OCI-LY7 (cell line): ENCODE measurements around the gene COLEC12. TPM values are rescaled to one million over a fixed set of nuclear protein-coding genes. Genes with fewer than 3 reads are reported as not detected.

Experiments
- Bru-seq: library from RNA; stranded (reverse); fragments of 400-500 nt; gene quantifications from one replicate; lab custom pipeline; 2021; lab: Mats Ljungman, UMichigan
- BruChase-seq, 2 experiments: library from RNA; stranded (reverse); fragments of 400-500 nt; gene quantifications; one replicate each; lab custom pipeline; 2021; lab: Mats Ljungman, UMichigan
- BruUV-seq: library from RNA; stranded (reverse); fragments of 400-500 nt; replicated peaks from 2 replicates; lab custom pipeline; 2021; lab: Mats Ljungman, UMichigan
- CTCF ChIA-PET: fragments of 300-600 bp; sonication (Branson Sonifier 250); formaldehyde crosslinking; loops from one replicate; lab custom pipeline; 2022; ENCODE audit warnings: antibody characterized with exemption; ENCODE audit not compliant: unreplicated experiment; lab: Charles Lee
- POLR2A ChIA-PET: fragments of 300-600 bp; sonication (Branson Sonifier 250); formaldehyde crosslinking; loops from one replicate; lab custom pipeline; 2022; ENCODE audit warnings: antibody characterized with exemption; lab: Charles Lee
- DNase-seq: peaks from one replicate; pipeline ENCODE4 v3.0.0-alpha.2; 2015; ENCODE audit warnings: low spot score
- H2AFZ ChIP-seq: fragments of 200-600 bp; sonication (generic), shearing (Covaris generic); 2 replicates; pipeline ENCODE4 v1.6.1; 2014; ENCODE audit warnings: mild to moderate bottlenecking, antibody characterized with exemption, low read length, moderate library complexity
- H3K27ac ChIP-seq: fragments of 200-600 bp; sonication (generic); 2 replicates; pipeline ENCODE4 v1.5.1; 2014; ENCODE audit warnings: mixed run types, low read depth, mild to moderate bottlenecking, moderate library complexity, low read length, inconsistent platforms; ENCODE audit not compliant: poor library complexity, severe bottlenecking
- H3K36me3 ChIP-seq: fragments of 200-600 bp; sonication (generic); 2 replicates; pipeline ENCODE4 v1.6.1; 2014; ENCODE audit warnings: mild to moderate bottlenecking, antibody characterized with exemption, low read length, moderate library complexity, mixed read lengths; ENCODE audit not compliant: insufficient read depth
- H3K4me1 ChIP-seq: fragments of 200-600 bp; sonication (generic); 2 replicates; pipeline ENCODE4 v1.5.1; 2014; ENCODE audit warnings: mild to moderate bottlenecking, low read length; ENCODE audit not compliant: insufficient read depth, poor library complexity, severe bottlenecking
- H3K4me2 ChIP-seq: fragments of 200-600 bp; sonication (generic); 2 replicates; pipeline ENCODE4 v1.6.1; 2014; ENCODE audit warnings: mild to moderate bottlenecking, low read length
- H3K4me3 ChIP-seq: fragments of 200-600 bp; sonication (generic); 2 replicates; pipeline ENCODE4 v1.5.1; 2014; ENCODE audit warnings: mild to moderate bottlenecking, low read depth, low read length; ENCODE audit not compliant: poor library complexity, severe bottlenecking
- H3K79me2 ChIP-seq: fragments of 200-600 bp; sonication (generic); 2 replicates; pipeline ENCODE4 v1.6.1; 2016; ENCODE audit warnings: low read depth, mild to moderate bottlenecking, low read length, moderate library complexity, mixed read lengths; ENCODE audit not compliant: insufficient read depth
- H3K9me2 ChIP-seq: fragments of 200-600 bp; sonication (generic); 2 replicates; pipeline ENCODE4 v1.6.1; 2016; ENCODE audit warnings: mild to moderate bottlenecking, low read length, mixed read lengths; ENCODE audit not compliant: insufficient read depth
- H3K9me3 ChIP-seq: fragments of 200-600 bp; sonication (generic); 2 replicates; pipeline ENCODE4 v1.6.1; 2014; ENCODE audit warnings: mild to moderate bottlenecking, mixed run types, low read length, mixed read lengths
- H4K20me1 ChIP-seq: fragments of 200-600 bp; sonication (generic); 2 replicates; pipeline ENCODE4 v1.6.1; 2014; ENCODE audit warnings: mild to moderate bottlenecking, antibody characterized with exemption, low read length, moderate library complexity, mixed read lengths; ENCODE audit not compliant: insufficient read depth
- CTCF ChIP-seq: fragments of 200-600 bp; sonication (generic); conservative IDR thresholded peaks from 2 replicates; pipeline ENCODE4 v1.5.1; 2014; ENCODE audit warnings: mild to moderate bottlenecking, antibody characterized with exemption, low read length, moderate library complexity, mixed read lengths
- EZH2phosphoT487 ChIP-seq: fragments of 200-600 bp; sonication (generic); IDR thresholded peaks from 2 replicates; pipeline ENCODE4 v1.6.1; 2018; ENCODE audit warnings: low read depth, borderline replicate concordance, mild to moderate bottlenecking, mixed run types, antibody characterized with exemption, low read length, moderate library complexity, mixed read lengths
- intact Hi-C: fragments of 100-400 bp; cut with micrococcal nuclease; formaldehyde crosslinking; loops from one replicate; pipeline ENCODE4 v1.10.0; 2022; ENCODE audit not compliant: unreplicated experiment
- long read RNA-seq: library from polyadenylated mRNA; stranded (forward); transcript quantifications from one replicate; pipeline ENCODE4 v2.0.0, GENCODE V29; 2022
- total RNA-seq, 2 experiments: library from RNA; depleted of rRNA in 1 of 2; stranded (reverse); fragments of >200 nt in 1 of 2; shearing (Covaris generic) in 1 of 2; gene quantifications; 2 replicates each; pipeline ENCODE4 v1.2.3, GENCODE V29; 2014 to 2022

Gene COLEC12
- total RNA-seq (2014; rRNA removed; shearing (Covaris generic)) (not detected in 2 replicates), total RNA-seq (2022) (not detected in 2 replicates), Bru-seq, nascent RNA (not detected), BruChase-seq, experiment 1, labeled RNA remaining after a 6-hour chase (not detected), BruChase-seq, experiment 2, labeled RNA remaining after a 2-hour chase (not detected)
- long read RNA-seq: 0 reads

GRCh38 chr18:500632-501405 is at the start of gene COLEC12:
Gene COLEC12 (minus strand): TSS chr18:500701. CDS start chr18:500514, 187 bp downstream.
- CTCF ChIA-PET: no interaction called here
- H2AFZ ChIP-seq: no peak within 1 kb of the TSS

GRCh38 chr18:549967-550366 is 49.5 kb upstream of the COLEC12 start:
- ChIA-PET CTCF (no interaction called here), POLR2A (no interaction called here)
- Histone ChIP-seq H4K20me1 (no peaks in the 10 kb centered on the region), H2AFZ (no peak overlapping the region), H3K4me2 (no peak overlapping the region), H3K27ac (no peak overlapping the region), H3K4me3 (no peak overlapping the region), H3K9me3 (no peaks in the 10 kb centered on the region), H3K36me3 (no peaks in the 10 kb centered on the region), H3K79me2 (no peaks in the 10 kb centered on the region), H3K9me2 (no peaks in the 10 kb centered on the region), H3K4me1 (no peaks in the 10 kb centered on the region)
- DNase-seq: no peak
- intact Hi-C loops: no loop called here
- no TSS peak for BruUV-seq
- TF ChIP-seq EZH2phosphoT487 (no peak), CTCF (no peak)

More at GRCh38 chr18:500632-501405, at the start of gene COLEC12:
- no peak for DNase-seq
- no peak within 1 kb of the TSS for H3K27ac ChIP-seq
- no peaks in the 10 kb centered on the region for H3K4me1 ChIP-seq
- H3K4me3 ChIP-seq: no peak within 1 kb of the TSS
- H3K9me2 ChIP-seq: no peaks in the 10 kb centered on the region
- no TSS peak for BruUV-seq
- intact Hi-C loops: no loop called here
- H4K20me1 ChIP-seq: no peaks in the 10 kb centered on the region
- H3K79me2 ChIP-seq: no peaks in the 10 kb centered on the region
- H3K9me3 ChIP-seq: no peaks in the 10 kb centered on the region
- POLR2A ChIA-PET: no interaction called here
- H3K36me3 ChIP-seq: no peaks in the 10 kb centered on the region
- H3K4me2 ChIP-seq: no peak within 1 kb of the TSS
- TF ChIP-seq CTCF: no peak
- TF ChIP-seq EZH2phosphoT487: no peak
